ENCODE measurements around the gene PIGU.

GRCh38 chr20:34546751-34547181 lies 130.1 kb downstream of the PIGU start:
- TF ChIP-seq CTCF (IDR thresholded peaks at IDR 0.05 in 2 of 3, conservative IDR thresholded peaks at IDR 0.05 in 1 of 3; ENCODE audit: borderline replicate concordance in 1 of 3, insufficient read depth in 1 of 3, low read depth in 2 of 3, low read length in 2 of 3) (no peak), SRF (IDR thresholded peaks at IDR 0.05; ENCODE audit: low read depth) (no peak), POLR2A (IDR thresholded peaks at IDR 0.05; ENCODE audit: borderline replicate concordance, extremely low read depth, insufficient read depth, insufficient read length) (no peak), POLR2AphosphoS5 (IDR thresholded peaks at IDR 0.05; ENCODE audit: low read depth, low read length) (no peak), YY1 (IDR thresholded peaks at IDR 0.05; ENCODE audit: extremely low read depth, insufficient replicate concordance, low read depth, low read length) (no peak), MAX (IDR thresholded peaks at IDR 0.05) (no peak), REST (IDR thresholded peaks at IDR 0.05; ENCODE audit: low read depth) (no peak), TCF7L2 (IDR thresholded peaks at IDR 0.05; ENCODE audit: borderline replicate concordance, extremely low read depth, insufficient read depth, insufficient read length) (no peak), EZH2phosphoT487 (IDR thresholded peaks at IDR 0.05; ENCODE audit: borderline replicate concordance) (no peak), EZH2 (IDR thresholded peaks at IDR 0.05) (no peak)
